GM18907 (cell line): Measurements from ENCODE around the gene MSRB3.

Experiments used
- ATAC-seq: cut with Tn5 transposase; IDR thresholded peaks from one replicate; pipeline ENCODE4 v1.9.1; 2021; ENCODE audit warnings: mild to moderate bottlenecking, moderate library complexity; ENCODE audit not compliant: unreplicated experiment

Gene MSRB3

GRCh38 chr12:65278576-65279368 lies at the start of gene MSRB3:
MSRB3 (plus strand) TSS chr12:65278683; CDS start chr12:65308580, 29,897 bp downstream.
- ATAC-seq = peak; percentile 69

GRCh38 chr12:65229441-65229840 lies 49.0 kb upstream of the MSRB3 start:
- ATAC-seq = no peak

GRCh38 chr12:65232476-65233077 lies 45.9 kb upstream of the MSRB3 start:
- ATAC-seq = no peak

- no peak for ATAC-seq
Observed at GRCh38 chr12:65237153-65237552, 41.3 kb upstream of the MSRB3 start.

- ATAC-seq = no peak
Observed at GRCh38 chr12:65238609-65239008, 39.9 kb upstream of the MSRB3 start.

GRCh38 chr12:65248656-65249633 lies 29.5 kb upstream of the MSRB3 start:
- no peak for ATAC-seq

GRCh38 chr12:65252515-65252914 lies 26.0 kb upstream of the MSRB3 start:
- no peak for ATAC-seq

GRCh38 chr12:65257986-65258385 lies 20.5 kb upstream of the MSRB3 start:
- ATAC-seq = no peak

- peak; percentile 85 for ATAC-seq
Observed at GRCh38 chr12:65259501-65259900, 19.0 kb upstream of the MSRB3 start.

GRCh38 chr12:65263777-65264176 lies 14.7 kb upstream of the MSRB3 start:
- no peak for ATAC-seq

GRCh38 chr12:65266408-65266807 lies 12.1 kb upstream of the MSRB3 start:
- no peak for ATAC-seq

- no peak for ATAC-seq
Observed at GRCh38 chr12:65269603-65270002, 8.9 kb upstream of the MSRB3 start.

- no peak for ATAC-seq
Observed at GRCh38 chr12:65274602-65275272, 3.7 kb upstream of the MSRB3 start.

- ATAC-seq = no peak
Observed at GRCh38 chr12:65275627-65276026, 2.9 kb upstream of the MSRB3 start.

GRCh38 chr12:65276916-65277530 lies 1.5 kb upstream of the MSRB3 start:
- no peak for ATAC-seq

- ATAC-seq = peak; percentile 22
Observed at GRCh38 chr12:65277994-65278575, 398 bp upstream of the MSRB3 start.

- peak; percentile 23 for ATAC-seq
Observed at GRCh38 chr12:65279369-65280112, 1.1 kb downstream of the MSRB3 start.

- ATAC-seq = no peak
Observed at GRCh38 chr12:65280306-65280705, 1.8 kb downstream of the MSRB3 start.

- ATAC-seq = no peak
Observed at GRCh38 chr12:65282840-65283239, 4.4 kb downstream of the MSRB3 start.
